Trophoblast cell (in vitro differentiated cells and primary cell): ENCODE measurements around the gene EPRS1.
"Not testable (repeated sequence)": the region's sequence is repeated elsewhere in the genome, so short reads cannot be mapped to it uniquely, and the experiment has no call there.

Experiments used
- DNase-seq, 2 donors: peaks; one replicate each; pipeline ENCODE4 v3.0.0-alpha.2; 2016
- H2AFZ ChIP-seq: 2 replicates; pipeline ENCODE4 v1.6.1; 2013; ENCODE audit warnings: low read length, moderate library complexity, mild to moderate bottlenecking; ENCODE audit not compliant: insufficient read depth, poor library complexity
- H2AK5ac ChIP-seq: 2 replicates; pipeline ENCODE4 v1.6.1; 2013; ENCODE audit warnings: mild to moderate bottlenecking, low read length
- H2BK120ac ChIP-seq: 2 replicates; pipeline ENCODE4 v1.6.1; 2013; ENCODE audit warnings: low read length, mild to moderate bottlenecking, moderate library complexity; ENCODE audit not compliant: insufficient read depth, poor library complexity
- H2BK12ac ChIP-seq: 2 replicates; pipeline ENCODE4 v1.6.1; 2013; ENCODE audit warnings: mild to moderate bottlenecking, low read length, moderate library complexity
- H2BK5ac ChIP-seq: 2 replicates; pipeline ENCODE4 v1.6.1; 2013; ENCODE audit warnings: low read length, low read depth, moderate library complexity, mild to moderate bottlenecking; ENCODE audit not compliant: poor library complexity
- H3K14ac ChIP-seq: 2 replicates; pipeline ENCODE4 v1.6.1; 2013; ENCODE audit warnings: mild to moderate bottlenecking, low read length
- H3K18ac ChIP-seq: 2 replicates; pipeline ENCODE4 v1.6.1; 2013; ENCODE audit warnings: mild to moderate bottlenecking, low read length
- H3K23ac ChIP-seq: 2 replicates; pipeline ENCODE4 v1.6.1; 2013; ENCODE audit warnings: low read length
- H3K27ac ChIP-seq: 2 replicates; pipeline ENCODE4 v1.5.1; 2013; ENCODE audit warnings: low read depth, mild to moderate bottlenecking, inconsistent platforms, low read length, moderate library complexity
- H3K27me3 ChIP-seq: 2 replicates; pipeline ENCODE4 v1.6.1; 2013; ENCODE audit warnings: inconsistent platforms, mild to moderate bottlenecking, low read length, moderate library complexity; ENCODE audit not compliant: insufficient read depth
- H3K36me3 ChIP-seq, 2 experiments: 1 replicate in 1 of 2; 2 replicates in 1 of 2; pipeline ENCODE4 v1.6.1; 2013; ENCODE audit warnings: low read length in 2 of 2, mild to moderate bottlenecking in 2 of 2, moderate library complexity in 1 of 2; ENCODE audit not compliant: insufficient read depth in 2 of 2, control insufficient read depth in 1 of 2
- H3K4ac ChIP-seq: 2 replicates; pipeline ENCODE4 v1.6.1; 2013; ENCODE audit warnings: low read depth, mild to moderate bottlenecking, low read length, moderate library complexity
- H3K4me1 ChIP-seq, 2 experiments: 1 replicate in 1 of 2; 2 replicates in 1 of 2; pipeline ENCODE4 v1.6.1; 2013; ENCODE audit warnings: low read length in 2 of 2, mild to moderate bottlenecking in 2 of 2, moderate library complexity in 1 of 2; ENCODE audit not compliant: insufficient read depth in 2 of 2, control insufficient read depth in 1 of 2
- H3K4me2 ChIP-seq: 2 replicates; pipeline ENCODE4 v1.6.1; 2013; ENCODE audit warnings: inconsistent platforms, mild to moderate bottlenecking, low read length, moderate library complexity
- H3K4me3 ChIP-seq: 2 replicates; pipeline ENCODE4 v1.5.1; 2013; ENCODE audit warnings: mild to moderate bottlenecking, low read depth, low read length, inconsistent platforms
- H3K79me1 ChIP-seq: one replicate; pipeline ENCODE4 v1.6.1; 2013; ENCODE audit warnings: low read length
- H3K79me2 ChIP-seq: 2 replicates; pipeline ENCODE4 v1.6.1; 2013; ENCODE audit warnings: low read length, mild to moderate bottlenecking; ENCODE audit not compliant: control insufficient read depth, insufficient read depth, poor library complexity
- H3K9ac ChIP-seq: 2 replicates; pipeline ENCODE4 v1.6.1; 2013; ENCODE audit warnings: mild to moderate bottlenecking, low read length
- H3K9me3 ChIP-seq: 2 replicates; pipeline ENCODE4 v1.6.1; 2013; ENCODE audit warnings: low read depth, mild to moderate bottlenecking, control low read depth, inconsistent platforms, low read length; ENCODE audit not compliant: insufficient read depth
- H4K12ac ChIP-seq: 2 replicates; pipeline ENCODE4 v1.6.1; 2013; ENCODE audit warnings: low read depth, mild to moderate bottlenecking, low read length, moderate library complexity
- H4K8ac ChIP-seq: 2 replicates; pipeline ENCODE4 v1.6.1; 2013; ENCODE audit warnings: low read depth, mild to moderate bottlenecking, low read length, moderate library complexity
- H4K91ac ChIP-seq: one replicate; pipeline ENCODE4 v1.6.1; 2013; ENCODE audit warnings: low read depth, mild to moderate bottlenecking, low read length, moderate library complexity
- WGBS: extraction: QIAGEN DNeasy Blood & Tissue Kit; methylation state at CpG from one replicate; pipeline ENCODE4 v1.1.7; 2013; ENCODE audit warnings: missing lambda C conversion rate; ENCODE audit not compliant: insufficient read length, insufficient coverage; ENCODE audit errors: extremely low coverage; 5-methylcytosine and 5-hydroxymethylcytosine counted together

EPRS1 gene

GRCh38 chr1:220089650-220090556 lies 43.6 kb upstream of the EPRS1 start, which contains the start of gene BPNT1:
TSS of gene BPNT1 (minus strand) at chr1:220089788. CDS start at chr1:220079846, 9,942 bp downstream.
- Histone ChIP-seq H2BK5ac (no peak within 1 kb of the TSS), H2BK120ac (no peak within 1 kb of the TSS), H3K79me1 (peaks cover 5% of the 10 kb centered on the region), H3K4me2 (peak within 1 kb of the TSS; percentile 99), H3K27ac (no peak within 1 kb of the TSS), H3K36me3 (no peaks in the 10 kb centered on the region), H3K9ac (peak within 1 kb of the TSS; percentile 96), H3K4me3 (peak within 1 kb of the TSS; percentile 82), H2AK5ac (no peak within 1 kb of the TSS), H4K91ac (no peak within 1 kb of the TSS), H3K18ac (no peak within 1 kb of the TSS), H3K27me3 (no peaks in the 10 kb centered on the region), H4K8ac (peak within 1 kb of the TSS; percentile 73), H2BK12ac (no peak within 1 kb of the TSS), H2AFZ (peak within 1 kb of the TSS; percentile 64), H3K23ac (no peak within 1 kb of the TSS), H3K9me3 (no peaks in the 10 kb centered on the region), H3K4me1 (peaks cover 0 to 3% of the 10 kb centered on the region in 2 experiments), H4K12ac (no peak within 1 kb of the TSS), H3K4ac (no peak within 1 kb of the TSS), H3K14ac (no peak within 1 kb of the TSS), H3K79me2 (peaks cover 6% of the 10 kb centered on the region)
- WGBS: no CpG with 5 or more reads among the region's 35 CpGs
- DNase-seq: peak; percentile 97 to 100

- not testable (repeated sequence) for H2BK120ac ChIP-seq, H3K27me3 ChIP-seq, H4K91ac ChIP-seq, H3K4me3 ChIP-seq, H2AK5ac ChIP-seq, H3K79me1 ChIP-seq, H2BK12ac ChIP-seq, H3K27ac ChIP-seq, H4K8ac ChIP-seq, H4K12ac ChIP-seq, H3K14ac ChIP-seq, H2AFZ ChIP-seq, H3K4me2 ChIP-seq, H3K18ac ChIP-seq, H3K9me3 ChIP-seq, H2BK5ac ChIP-seq, H3K9ac ChIP-seq, H3K36me3 ChIP-seq, H3K23ac ChIP-seq, H3K79me2 ChIP-seq, H3K4me1 ChIP-seq, H3K4ac ChIP-seq
- DNase-seq: peak in 1 of 2 donors; percentile 57
- WGBS: no CpG with 5 or more reads among the region's 15 CpGs
Observed at GRCh38 chr1:220086261-220086686, 40.0 kb upstream of the EPRS1 start.

GRCh38 chr1:220084460-220084859 lies 38.2 kb upstream of the EPRS1 start:
- no peak overlapping the region for H3K4ac ChIP-seq
- no peaks in the 10 kb centered on the region for H3K27me3 ChIP-seq
- no peak overlapping the region for H3K18ac ChIP-seq
- no peak overlapping the region for H3K4me3 ChIP-seq
- no peak overlapping the region for H3K23ac ChIP-seq
- no peak overlapping the region for H3K4me2 ChIP-seq
- H3K9ac ChIP-seq: no peak overlapping the region
- H2AFZ ChIP-seq: no peak overlapping the region
- H3K79me2 ChIP-seq: peaks cover under 1% of the 10 kb centered on the region
- no peak overlapping the region for H2BK5ac ChIP-seq
- H3K14ac ChIP-seq: no peak overlapping the region
- WGBS: no CpG with 5 or more reads among the region's 1 CpG
- H3K9me3 ChIP-seq: no peaks in the 10 kb centered on the region
- H3K27ac ChIP-seq: no peak overlapping the region
- H4K8ac ChIP-seq: no peak overlapping the region
- H2BK12ac ChIP-seq: no peak overlapping the region
- no peak overlapping the region for H2BK120ac ChIP-seq
- DNase-seq: no peak
- H4K91ac ChIP-seq: no peak overlapping the region
- H3K79me1 ChIP-seq: no peaks in the 10 kb centered on the region
- peaks cover 0 to 3% of the 10 kb centered on the region in 2 experiments for H3K36me3 ChIP-seq
- no peak overlapping the region for H4K12ac ChIP-seq
- H2AK5ac ChIP-seq: no peak overlapping the region
- no peaks in the 10 kb centered on the region for H3K4me1 ChIP-seq

GRCh38 chr1:220077887-220078286 lies 31.6 kb upstream of the EPRS1 start:
- H3K4me3 ChIP-seq: no peak overlapping the region

More at GRCh38 chr1:220077887-220078286, 31.6 kb upstream of the EPRS1 start:
- Histone ChIP-seq H3K4ac (no peak overlapping the region), H3K79me2 (no peaks in the 10 kb centered on the region), H3K4me1 (no peaks in the 10 kb centered on the region), H2AFZ (no peak overlapping the region), H3K18ac (peak overlapping the region; percentile 59), H3K27me3 (no peaks in the 10 kb centered on the region), H2AK5ac (no peak overlapping the region), H2BK5ac (no peak overlapping the region), H3K79me1 (no peaks in the 10 kb centered on the region), H3K14ac (no peak overlapping the region), H4K12ac (no peak overlapping the region), H4K8ac (no peak overlapping the region), H2BK12ac (no peak overlapping the region), H3K4me2 (no peak overlapping the region), H3K9ac (no peak overlapping the region), H3K9me3 (no peaks in the 10 kb centered on the region), H2BK120ac (no peak overlapping the region), H3K23ac (no peak overlapping the region), H4K91ac (no peak overlapping the region), H3K36me3 (peaks cover 4 to 7% of the 10 kb centered on the region in 2 experiments), H3K27ac (no peak overlapping the region)
- DNase-seq: no peak
- no CpG with 5 or more reads among the region's 3 CpGs for WGBS
